ENCODE data around the gene DNMT3A.

Gene DNMT3A

DNA sequence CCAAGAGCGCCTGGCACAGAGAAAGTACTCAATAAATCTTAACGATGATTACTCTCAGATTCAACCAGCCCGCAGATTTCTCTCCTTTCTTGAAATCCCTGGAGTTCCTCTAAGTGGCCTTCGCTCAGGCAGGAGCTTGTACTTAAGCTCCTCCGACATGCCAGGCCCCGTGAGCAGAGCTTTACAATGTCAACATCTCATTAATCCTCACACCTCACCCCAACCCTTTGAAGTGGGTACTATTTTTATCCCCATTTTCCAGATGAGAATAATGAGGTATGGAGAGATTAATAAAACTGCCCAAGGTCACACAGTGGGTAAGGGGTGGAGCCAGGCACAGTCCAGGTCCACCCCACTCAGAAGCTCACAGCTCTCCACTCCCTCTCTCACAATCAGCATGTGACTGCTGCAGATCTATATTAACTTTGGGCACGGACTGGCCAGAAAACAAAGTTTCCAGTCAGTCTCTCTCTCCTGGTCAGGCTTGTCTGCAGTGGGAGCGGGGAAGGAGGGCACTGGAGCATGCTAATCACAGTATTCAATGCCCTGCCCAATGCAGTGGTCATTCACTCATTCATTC, 18.0 kb downstream of the DNMT3A start:
- no peak for DNase-seq

DNA sequence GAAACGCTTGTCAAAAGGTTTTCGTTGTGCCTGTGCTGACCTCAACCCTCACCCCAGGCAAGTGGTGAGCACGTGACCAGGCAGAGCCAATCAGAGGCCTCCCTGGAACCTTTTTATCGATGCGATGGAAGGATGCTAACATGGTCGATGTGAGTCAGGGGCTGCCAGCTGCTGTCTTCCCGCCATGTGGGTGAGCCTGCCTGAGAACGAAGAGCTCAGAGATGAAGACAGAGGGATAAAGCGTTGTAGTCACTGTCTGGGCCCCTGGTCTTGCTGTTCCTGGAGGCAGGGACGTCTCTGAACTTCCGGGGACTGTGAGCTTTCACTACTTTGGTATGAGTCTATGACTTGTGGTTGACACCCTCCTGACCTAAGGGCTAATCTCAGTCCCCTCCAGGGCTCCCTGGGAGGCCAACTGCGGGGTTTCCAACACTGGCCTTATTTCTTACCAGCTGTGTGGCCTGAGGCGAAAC, 18.6 kb downstream of the DNMT3A start:
- DNase-seq: no peak

DNA sequence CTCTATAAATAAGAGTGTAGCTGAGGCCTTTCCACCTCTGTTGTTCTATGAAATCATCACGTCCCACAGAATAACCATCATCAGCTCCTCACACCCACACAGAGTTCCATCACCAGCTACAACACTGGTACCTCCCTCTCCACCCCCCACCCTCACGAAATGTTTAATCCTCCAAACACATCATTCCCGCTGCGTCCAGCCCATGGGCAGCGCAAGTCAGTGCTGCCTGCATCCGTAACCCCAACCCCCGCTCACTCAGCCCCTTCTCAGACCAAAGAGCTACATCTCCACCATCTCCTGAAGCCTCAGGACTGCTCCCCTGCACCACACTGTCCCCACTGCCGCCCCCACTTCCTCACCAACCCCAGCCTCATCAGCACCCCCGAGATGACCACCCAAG, 19.4 kb downstream of the DNMT3A start:
- DNase-seq: no peak

DNA sequence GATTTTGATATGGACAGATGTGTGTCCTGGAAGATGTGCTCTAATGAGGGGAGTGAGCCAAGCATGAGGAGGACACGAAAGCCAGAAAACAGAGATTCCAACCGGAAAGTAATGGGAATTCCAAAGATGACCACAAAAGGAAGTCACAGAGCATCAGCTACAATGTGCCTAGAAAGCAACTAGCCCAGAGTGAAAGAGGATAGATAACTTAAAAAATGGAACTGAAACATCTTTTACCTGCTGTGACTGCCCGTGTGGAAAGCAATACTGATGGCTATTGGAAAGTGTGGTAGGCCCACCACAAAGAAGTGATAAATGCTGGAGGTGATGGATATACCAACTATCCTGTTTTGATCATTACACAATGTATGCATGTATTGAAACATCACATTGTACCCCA, 21.6 kb downstream of the DNMT3A start:
- DNase-seq: no peak

DNA sequence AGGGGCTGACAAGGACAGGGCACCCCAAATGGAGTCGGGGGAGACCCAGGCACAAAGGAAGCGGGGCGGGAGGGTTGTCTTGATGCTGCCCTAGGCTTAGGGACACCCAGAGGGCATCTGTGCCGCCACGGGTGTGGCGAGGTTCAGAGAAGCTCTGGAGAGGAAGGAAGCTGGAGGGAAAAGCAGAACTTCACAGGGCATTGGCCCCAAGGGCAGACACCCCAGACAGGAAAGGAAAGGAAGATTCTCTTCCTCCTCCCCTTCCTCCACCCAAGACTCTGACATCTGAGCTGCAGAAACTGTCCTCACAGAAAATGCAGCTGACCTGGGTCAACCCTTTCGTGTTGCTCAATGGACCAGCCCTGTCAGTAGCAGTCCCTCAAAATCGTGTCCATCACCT, 25.6 kb downstream of the DNMT3A start:
- DNase-seq: peak; percentile 96

DNA sequence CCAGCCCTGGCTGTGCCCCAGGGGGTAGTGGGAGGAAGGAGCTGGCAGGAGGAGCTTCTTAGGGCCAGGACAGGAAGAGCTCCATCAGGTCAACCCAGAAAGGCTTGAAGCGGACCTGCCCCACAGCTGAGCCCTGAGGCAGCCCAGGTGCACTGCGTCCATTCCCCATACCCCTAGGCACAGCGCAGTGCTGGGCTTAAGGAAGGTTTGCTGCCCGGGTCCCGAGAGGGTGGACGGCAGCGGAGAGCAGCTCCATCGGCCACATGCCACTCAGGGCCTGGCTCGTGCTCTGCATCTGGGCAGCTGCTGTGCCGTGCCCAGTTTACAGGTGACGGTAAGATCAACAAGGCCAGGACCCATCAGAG, 26.4 kb downstream of the DNMT3A start:
- DNase-seq: no peak

DNA sequence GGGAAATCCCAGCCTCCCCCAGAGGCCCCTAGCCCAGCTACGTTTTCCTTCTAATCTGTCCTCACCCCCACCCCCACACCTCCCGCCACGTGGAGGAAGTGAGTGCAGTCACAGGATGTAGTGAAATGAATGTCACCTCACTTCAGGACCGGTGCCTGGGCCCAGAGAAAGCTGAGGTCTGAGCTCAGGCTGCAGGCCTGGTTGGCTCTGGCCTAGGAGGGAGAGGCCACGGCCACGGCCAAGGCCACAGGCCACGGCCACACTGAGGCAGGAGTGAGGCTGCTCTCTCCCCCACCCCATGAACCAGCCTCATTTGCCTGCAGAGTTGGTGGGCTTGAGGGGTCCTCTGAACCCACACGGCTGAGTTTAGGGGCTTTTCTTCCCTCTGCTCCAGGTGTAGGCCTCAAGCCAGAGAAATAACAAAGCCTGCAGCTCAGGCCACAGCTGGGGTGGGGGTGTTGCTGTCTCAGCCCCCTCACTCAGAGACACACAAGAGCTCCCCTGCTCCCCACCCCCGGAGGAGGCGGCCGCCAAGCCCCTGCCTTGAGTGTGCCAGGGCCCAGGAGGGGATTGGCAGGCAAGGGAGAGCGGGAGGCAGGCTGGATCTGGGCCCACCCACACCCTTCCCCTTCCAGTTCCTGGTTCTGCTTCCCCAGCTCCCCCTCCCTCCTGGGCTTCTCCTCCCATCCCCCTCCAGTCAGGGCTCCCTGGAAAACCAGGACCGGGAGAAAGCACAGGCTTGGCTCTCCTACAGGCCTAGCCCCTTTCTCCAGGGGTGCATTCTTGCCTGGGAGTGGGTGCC, 27.0 kb downstream of the DNMT3A start:
- peak; percentile 41 for DNase-seq

DNA sequence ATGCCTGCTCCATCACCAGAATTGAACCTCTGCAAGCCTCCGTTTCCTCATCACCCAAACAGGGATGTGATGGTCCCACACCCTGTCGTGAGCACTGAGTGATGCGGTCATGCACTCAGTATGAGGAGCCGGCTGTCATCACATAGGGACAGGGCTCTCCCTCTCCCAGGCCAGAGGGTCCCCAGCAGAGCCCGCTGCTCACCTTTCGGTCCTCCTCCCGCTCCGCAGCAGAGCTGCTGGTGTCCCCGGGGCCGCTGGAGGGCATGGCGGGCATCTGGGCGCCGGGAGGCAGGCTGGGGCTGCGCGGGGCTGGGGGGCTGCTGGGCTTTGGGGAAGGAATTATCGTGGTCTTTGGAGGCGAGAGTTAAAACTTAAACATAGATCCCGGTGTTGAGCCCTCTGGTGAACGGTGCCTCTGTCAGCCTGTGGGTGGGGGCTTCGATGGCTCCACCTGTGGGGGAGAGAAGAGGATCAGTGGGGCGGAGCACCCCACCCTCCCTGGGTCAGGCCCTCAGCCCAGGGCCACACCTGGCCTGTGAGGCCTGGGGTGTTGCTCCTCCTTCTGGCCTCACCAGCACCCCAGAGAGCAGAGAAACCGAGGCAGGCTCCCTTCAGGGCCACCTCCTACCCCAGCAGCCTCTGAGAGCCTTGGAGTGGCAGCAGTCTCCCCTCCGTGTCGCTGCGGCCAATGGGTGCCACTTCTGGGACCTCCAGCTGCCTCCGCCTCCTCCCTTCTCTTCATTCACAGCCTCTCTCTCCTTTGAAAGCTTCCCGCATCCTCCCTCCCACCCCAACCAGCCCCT, 27.8 kb downstream of the DNMT3A start:
- DNase-seq: no peak

DNA sequence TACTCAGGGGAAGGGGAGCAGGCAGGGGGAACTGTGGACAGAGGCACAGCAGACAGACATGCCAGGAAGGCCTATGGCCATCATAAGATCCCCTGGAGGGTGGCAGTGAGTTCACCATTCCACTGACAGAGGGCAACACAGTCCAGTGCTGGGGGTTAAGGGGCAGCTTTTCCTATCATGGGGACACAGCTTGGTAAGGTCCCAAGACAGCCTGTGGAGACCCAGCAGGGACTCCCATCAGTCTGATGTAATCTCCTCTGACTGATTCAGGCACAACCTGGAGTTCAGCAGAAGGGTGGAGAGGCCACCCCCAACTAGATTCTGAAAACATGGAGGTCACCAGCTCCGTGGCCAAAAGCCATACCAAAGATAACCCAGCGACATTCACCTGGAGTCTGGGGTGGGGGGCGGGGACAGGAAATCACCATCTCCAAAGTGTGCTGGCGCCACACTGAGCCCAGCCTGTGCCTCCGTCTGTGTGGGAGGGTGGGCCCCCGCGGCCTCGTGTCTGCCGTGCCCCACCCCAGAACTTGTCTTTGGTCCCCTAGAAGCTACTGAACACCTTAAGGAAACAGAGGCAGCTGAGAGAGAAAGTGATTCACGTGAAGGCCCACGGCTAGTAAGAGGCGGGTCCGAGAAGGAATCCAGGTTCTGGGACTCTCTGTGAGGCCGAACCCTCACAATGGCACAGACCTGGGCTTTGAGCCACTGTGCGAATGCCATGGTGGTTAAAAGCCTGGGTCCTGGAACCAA, 28.6 kb downstream of the DNMT3A start:
- DNase-seq: no peak

DNA sequence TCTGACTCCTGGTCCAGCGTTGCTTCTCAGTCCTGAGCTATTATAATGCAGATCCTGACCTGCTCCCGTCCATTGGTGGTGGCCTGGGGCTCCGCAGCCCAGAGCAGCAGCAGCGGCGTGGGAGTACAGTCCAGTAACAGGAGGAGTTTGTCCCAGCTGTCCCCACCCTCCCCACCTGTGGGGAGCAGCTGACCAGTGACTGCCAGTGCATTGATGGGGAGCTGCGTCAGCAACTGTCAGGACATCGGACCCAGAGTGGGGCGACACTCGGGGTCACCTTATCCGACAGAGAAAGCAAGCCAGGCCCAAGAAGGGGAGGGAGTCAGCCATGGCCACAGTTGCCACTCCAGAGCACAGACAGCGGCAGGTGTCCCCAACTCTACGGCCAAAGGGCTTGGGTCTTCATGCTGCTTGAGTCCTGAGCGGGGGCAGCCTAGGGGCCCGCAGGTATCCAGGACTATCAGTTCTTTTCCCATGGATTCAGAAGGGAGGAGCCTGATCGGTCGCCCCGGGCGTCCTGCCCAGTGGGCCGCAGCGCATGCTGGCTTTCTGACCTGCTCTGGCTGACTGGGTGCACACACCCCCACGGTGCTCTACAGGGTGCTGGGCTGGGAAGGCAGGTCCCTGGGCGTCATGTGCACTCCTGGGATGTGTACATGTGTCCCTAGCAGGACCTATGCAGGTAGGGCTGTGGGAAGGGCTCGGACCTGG, 29.7 kb downstream of the DNMT3A start:
- DNase-seq: no peak

DNA sequence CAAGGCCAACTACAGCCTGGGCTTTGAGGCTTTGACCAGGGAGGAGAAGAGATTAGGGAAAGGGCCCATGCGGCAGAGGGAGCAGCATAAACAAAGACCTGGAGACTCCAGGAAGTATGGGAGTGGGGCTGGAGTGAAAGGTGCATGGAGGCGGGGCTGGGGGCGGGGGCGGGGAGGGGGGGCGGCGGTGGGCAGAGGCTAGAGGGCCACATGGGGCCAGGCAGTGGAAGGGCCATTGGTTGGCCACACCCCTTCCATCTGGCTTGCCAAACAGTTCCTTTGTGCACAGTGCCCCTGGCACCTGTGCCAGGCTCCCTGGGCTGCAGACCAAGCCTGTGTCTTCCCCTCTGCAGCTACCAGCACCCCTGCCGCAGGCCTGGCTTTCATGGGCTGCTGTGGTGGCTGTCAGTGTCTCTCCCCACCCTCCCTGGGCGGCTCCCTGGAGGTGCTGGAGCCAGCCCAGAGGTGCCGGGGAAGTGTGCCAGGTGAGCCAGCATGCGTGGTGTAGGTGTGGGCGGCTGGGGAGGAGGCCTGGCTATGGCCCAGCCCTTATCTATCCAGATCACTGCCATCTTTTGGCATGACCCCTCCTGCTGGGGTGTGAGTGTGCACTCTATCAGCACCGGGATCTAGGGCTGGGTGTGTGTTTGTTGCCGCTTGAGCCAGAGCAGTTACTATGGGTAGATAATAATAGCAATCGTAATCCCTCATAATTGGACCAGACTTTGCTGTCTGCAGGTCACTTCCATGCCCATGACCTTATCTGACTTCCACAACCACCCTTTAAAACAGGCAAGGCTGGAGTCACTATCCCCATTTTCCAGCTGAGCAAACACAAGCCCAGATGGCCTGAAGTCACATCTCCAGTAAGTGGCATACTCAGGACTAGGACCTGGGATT, 30.5 kb downstream of the DNMT3A start:
- DNase-seq: no peak

DNA sequence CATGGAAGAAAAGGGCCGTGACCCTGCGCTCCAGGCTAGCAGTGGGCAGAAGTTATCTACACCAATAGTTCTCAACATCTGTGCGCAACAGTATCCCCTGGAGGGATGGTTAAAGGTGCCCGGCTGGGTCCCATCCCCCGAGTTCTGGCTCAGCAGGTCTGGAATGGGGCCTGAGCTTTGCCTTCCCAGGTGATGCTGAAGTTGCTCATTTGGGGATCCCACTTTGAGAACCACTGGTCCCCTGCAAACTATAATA, 31.1 kb downstream of the DNMT3A start:
- no peak for DNase-seq

DNA sequence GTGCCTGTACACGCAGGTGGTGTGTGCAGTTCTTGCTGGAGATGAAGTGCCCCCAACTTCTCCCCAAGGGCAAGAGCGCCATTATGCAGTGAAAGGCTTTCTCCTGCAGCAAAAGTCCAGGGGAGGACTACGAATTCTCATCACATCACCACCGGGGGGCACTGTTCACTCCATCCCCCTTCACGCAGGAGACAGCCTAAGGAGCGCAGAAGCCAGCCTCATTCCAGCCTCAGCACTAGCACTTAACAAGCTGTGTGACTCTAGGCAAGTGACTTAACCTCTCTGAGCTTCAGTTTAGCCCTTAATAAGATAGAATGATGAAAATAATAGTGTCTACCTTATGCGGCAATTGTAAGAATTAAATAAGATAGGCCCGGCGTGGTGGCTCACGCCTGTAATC, 32.3 kb downstream of the DNMT3A start:
- DNase-seq: peak; percentile 55

DNA sequence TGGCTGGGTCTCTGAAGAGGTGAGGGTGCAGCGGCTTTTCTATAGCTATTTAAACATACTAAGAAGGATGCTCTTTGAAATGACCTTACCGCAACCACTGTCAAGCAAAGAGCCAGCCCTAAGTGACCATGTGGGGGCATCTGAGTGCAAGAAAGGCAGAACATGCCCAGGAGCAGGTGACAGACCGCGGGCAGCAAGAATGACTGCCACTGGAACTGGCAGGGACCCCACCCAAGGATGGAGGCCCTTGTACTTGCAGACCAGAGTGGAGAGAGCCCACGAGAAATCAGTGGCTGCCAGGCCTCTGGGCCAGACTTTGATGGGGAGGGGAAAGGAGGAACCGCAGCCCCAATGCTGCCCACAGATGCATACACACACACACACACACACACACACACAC, 33.1 kb downstream of the DNMT3A start:
- peak; percentile 12 for DNase-seq

DNA sequence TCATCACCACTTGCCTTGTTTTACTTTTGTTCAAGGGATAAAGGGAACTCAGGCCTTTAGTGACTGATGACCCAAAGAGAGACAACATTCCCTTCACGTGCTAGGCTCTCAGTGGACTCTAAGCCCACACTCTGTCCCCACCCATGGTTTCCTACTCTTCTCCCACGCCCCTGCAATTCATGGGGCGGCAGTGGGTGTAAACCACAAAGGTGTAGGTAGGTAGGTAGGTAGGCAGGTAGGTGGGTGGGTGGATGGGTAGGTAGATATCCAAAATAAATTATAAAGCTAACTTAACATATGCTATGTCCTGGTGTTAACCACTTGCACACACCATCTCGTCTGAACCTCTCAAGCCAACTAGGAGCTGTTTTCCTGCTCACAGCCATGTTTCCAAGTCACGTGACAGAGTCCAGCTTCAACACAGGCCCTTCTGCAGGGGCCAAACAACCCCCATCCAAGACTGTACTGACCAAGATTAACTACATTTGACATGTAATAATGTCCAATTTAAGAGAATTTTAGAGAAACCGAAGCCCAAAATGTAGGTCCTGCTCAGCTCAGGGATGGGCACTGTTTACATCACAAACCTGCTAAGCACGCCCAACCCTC, 33.7 kb downstream of the DNMT3A start:
- DNase-seq: no peak

DNA sequence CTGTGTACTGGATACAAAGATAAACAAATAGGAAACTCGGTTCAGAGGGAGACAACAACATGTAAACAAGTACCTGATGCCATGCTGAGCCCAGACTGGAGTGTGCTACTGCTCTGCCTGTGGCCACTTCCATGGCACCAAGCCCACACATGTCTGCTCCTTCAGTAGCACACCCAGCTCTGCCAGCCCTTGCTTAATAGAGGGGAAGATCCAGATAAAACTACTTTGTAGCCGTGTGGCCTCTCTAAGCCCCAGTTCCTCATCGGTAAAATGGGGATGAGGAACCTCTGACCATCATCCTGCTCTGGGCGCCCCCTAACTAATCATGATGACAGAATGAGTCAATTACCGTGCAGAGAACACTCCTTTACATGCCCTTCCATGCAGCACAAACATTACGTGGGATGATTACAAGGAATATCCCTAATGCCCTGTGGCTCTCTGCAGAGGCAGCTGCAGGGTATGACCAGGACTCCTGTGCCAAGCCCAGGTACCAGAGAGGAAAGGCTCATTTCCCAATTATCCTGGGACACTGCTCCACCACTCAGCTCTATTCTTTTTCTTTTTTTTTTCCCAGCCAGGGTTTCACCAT, 34.9 kb downstream of the DNMT3A start:
- peak; percentile 89 for DNase-seq

DNA sequence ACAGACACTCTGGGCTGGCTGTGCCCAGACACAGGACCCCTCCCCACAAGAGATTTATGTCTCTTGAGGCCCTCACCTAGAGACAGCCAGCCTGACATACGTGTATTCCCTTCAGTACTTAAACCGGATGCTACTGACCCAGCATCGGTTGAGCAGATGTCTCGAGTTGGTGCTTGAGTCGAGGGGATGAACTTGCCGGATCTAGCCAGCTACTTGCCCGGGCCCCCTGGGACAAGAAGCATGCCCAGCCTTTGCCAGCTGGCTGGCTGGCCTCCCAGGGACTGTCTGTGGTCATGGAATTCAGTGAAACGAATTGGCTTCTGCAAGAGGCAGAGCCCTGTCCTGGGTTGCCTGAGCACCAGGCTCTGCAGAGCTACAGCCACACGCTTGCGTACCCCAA, 36.0 kb downstream of the DNMT3A start:
- DNase-seq: no peak

DNA sequence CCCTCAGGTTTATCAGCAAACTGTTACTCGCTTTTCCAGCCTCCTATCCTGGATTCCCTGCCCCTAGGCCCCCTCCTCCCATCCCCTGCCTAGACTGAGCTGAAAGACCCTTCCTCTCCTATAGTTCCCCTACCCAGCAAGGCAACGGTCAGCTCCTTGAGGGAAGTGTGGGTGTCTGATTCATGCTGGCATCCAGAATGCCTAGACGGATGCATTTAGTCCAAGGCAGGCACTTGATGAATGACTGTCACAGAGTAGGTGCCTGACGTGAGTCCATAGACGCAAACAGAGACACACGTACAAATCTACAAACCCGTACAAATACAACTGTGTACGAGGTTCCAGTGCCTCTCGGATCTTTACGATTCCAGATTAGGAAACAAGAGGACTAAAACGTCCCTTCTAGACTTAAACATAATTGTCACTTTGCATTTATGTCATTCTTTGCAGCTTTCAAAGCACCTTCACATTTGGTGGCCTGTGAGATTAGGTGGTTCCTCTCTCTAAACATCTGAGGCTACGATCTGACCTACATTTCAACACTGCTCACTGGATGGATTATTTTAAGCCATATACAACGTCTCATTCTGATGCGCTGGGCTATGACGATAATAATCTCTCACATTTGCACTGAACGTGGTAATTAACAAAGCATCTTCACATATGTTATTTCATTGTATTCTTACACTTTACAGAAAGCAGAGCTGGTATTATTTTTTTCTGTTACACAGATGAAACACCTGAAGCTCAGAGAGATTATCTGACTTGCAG, 36.7 kb downstream of the DNMT3A start:
- peak; percentile 68 for DNase-seq

DNA sequence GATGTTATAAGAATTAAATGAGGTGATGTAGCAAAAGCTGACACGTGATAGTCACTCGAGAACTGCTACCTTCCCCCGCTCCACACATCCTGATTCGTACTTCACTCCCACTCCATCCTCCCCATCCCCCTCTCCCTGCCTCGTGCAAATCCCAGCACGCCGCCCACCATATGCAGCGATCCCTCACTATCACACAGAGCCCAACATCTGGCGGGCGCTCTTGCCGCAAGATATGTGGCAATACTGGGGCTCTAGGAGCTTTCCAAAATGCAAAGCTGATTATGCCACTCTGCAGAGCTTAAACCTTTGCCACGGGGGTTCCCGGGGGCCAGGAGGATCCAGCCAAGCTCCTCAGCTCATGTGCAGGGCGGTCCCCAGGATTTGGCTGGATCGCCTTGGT, 37.4 kb downstream of the DNMT3A start:
- DNase-seq: peak; percentile 85

DNA sequence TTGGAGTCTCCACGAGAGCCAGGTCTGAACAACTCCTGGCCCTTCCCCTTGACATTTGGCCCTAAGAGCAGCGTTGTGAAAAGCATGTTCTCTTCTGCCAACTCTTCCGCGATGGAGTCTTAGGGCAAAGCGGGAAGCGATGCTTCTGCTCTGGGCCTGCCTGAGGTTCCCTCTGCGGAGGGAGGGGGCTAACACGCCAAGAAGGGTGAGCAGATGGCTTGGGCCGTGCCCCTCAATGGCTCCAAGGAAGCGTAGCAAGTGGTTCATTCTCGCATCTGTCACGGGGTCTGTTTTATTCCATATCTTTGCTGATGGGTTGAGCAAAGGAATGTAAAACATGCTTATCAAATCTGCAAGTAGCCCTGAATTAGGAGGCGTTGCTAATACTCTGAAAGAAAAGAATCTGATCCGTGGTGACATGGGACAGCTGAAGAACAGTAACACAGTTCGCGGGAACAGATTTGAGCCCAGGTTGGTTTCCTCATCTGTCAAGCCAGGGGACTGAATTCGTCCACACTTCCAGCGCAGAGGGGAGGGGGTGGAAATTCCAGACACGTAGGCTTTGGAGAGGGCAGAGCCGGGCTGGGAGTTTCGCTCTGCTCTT, 38.0 kb downstream of the DNMT3A start:
- peak; percentile 43 for DNase-seq
